Liver (tissue), 9 donors: ENCODE measurements around the gene NPW. TPM values are rescaled to one million over a fixed set of nuclear protein-coding genes. Genes with fewer than 3 reads are reported as not detected.

Experiments used
- DNase-seq: peaks from one replicate; pipeline ENCODE4 v3.0.0-alpha.2; 2017; ENCODE audit warnings: low spot score
- H3K27ac ChIP-seq, 2 donors: one replicate each; pipeline ENCODE4 v1.7.0; 2013; ENCODE audit warnings: inconsistent platforms in 2 of 2, low read length in 2 of 2, control low read depth in 1 of 2, low read depth in 1 of 2, mild to moderate bottlenecking in 1 of 2
- H3K27me3 ChIP-seq, 4 donors: one replicate each; pipeline versions ENCODE4 v1.6.1 to v1.7.0; 2013; ENCODE audit warnings: low read length in 3 of 4, inconsistent platforms in 1 of 4, mild to moderate bottlenecking in 1 of 4, moderate library complexity in 1 of 4; ENCODE audit not compliant: control insufficient read depth in 4 of 4, insufficient read depth in 4 of 4
- H3K36me3 ChIP-seq, 4 donors: one replicate each; pipeline versions ENCODE4 v1.6.1 to v1.7.0; 2013; ENCODE audit warnings: low read length in 3 of 4, mild to moderate bottlenecking in 3 of 4, low read depth in 1 of 4, moderate library complexity in 1 of 4; ENCODE audit not compliant: control insufficient read depth in 4 of 4, insufficient read depth in 3 of 4
- H3K4me1 ChIP-seq, 4 donors: one replicate each; pipeline versions ENCODE4 v1.6.1 to v1.7.0; 2013; ENCODE audit warnings: low read length in 3 of 4, mild to moderate bottlenecking in 3 of 4, moderate library complexity in 1 of 4; ENCODE audit not compliant: control insufficient read depth in 4 of 4, insufficient read depth in 4 of 4
- H3K4me3 ChIP-seq, 3 donors: one replicate each; pipeline versions ENCODE4 v1.6.1 to v1.7.0; 2013; ENCODE audit warnings: low read length in 3 of 3, control low read depth in 1 of 3, low read depth in 1 of 3, mild to moderate bottlenecking in 1 of 3
- H3K9ac ChIP-seq, 2 donors: one replicate each; pipeline ENCODE4 v1.7.0; 2013; ENCODE audit warnings: low read length in 2 of 2, mild to moderate bottlenecking in 2 of 2, moderate library complexity in 2 of 2, control low read depth in 1 of 2, low read depth in 1 of 2
- H3K9me3 ChIP-seq, 4 donors: one replicate each; pipeline versions ENCODE4 v1.6.1 to v1.7.0; 2013; ENCODE audit warnings: low read length in 3 of 4; ENCODE audit not compliant: control insufficient read depth in 4 of 4
- CTCF ChIP-seq: fragments of 150-350 bp; IDR thresholded peaks from 2 replicates; pipeline ENCODE4 v1.5.1; 2017; ENCODE audit warnings: improper control_type of control experiment, low read depth, low read length; ENCODE audit not compliant: missing input control
- EGR1 ChIP-seq, 2 donors: IDR thresholded peaks; 2 replicates each; pipeline ENCODE4 v1.6.1; 2016 to 2018; ENCODE audit warnings: antibody characterized with exemption in 2 of 2, low read depth in 2 of 2
- FOXA1 ChIP-seq: IDR thresholded peaks from 2 replicates; pipeline ENCODE4 v1.6.1; 2016; ENCODE audit warnings: antibody characterized with exemption
- FOXA2 ChIP-seq: IDR thresholded peaks from 2 replicates; pipeline ENCODE4 v1.6.1; 2016; ENCODE audit warnings: antibody characterized with exemption
- HNF4A ChIP-seq, 2 donors: conservative IDR thresholded peaks; 2 replicates each; pipeline ENCODE4 v1.6.1; 2016; ENCODE audit warnings: antibody characterized with exemption in 2 of 2, mild to moderate bottlenecking in 2 of 2
- HNF4G ChIP-seq: IDR thresholded peaks from 2 replicates; pipeline ENCODE4 v1.6.1; 2016; ENCODE audit warnings: antibody characterized with exemption
- JUND ChIP-seq, 2 donors: IDR thresholded peaks; 2 replicates each; pipeline ENCODE4 v1.6.1; 2016; ENCODE audit warnings: antibody characterized with exemption in 2 of 2
- REST ChIP-seq: IDR thresholded peaks from 2 replicates; pipeline ENCODE4 v1.6.1; 2016; ENCODE audit warnings: antibody characterized with exemption, mild to moderate bottlenecking
- RXRA ChIP-seq, 2 donors: IDR thresholded peaks; 2 replicates each; pipeline ENCODE4 v1.6.1; 2017 to 2018; ENCODE audit warnings: antibody characterized with exemption in 2 of 2, mild to moderate bottlenecking in 1 of 2
- SP1 ChIP-seq: IDR thresholded peaks from 2 replicates; pipeline ENCODE4 v1.6.1; 2018; ENCODE audit warnings: antibody characterized with exemption, mild to moderate bottlenecking
- YY1 ChIP-seq: IDR thresholded peaks from 2 replicates; pipeline ENCODE4 v1.6.1; 2016; ENCODE audit warnings: antibody characterized with exemption, mild to moderate bottlenecking
- WGBS: extraction: QIAGEN DNeasy Blood & Tissue Kit; methylation state at CpG from one replicate; pipeline ENCODE4 v1.1.7; 2013; 5-methylcytosine and 5-hydroxymethylcytosine counted together
- polyA plus RNA-seq, 2 donors: library from polyadenylated mRNA; stranded (reverse) in 1 of 2; unstranded in 1 of 2; fragments of 200-250 nt in 1 of 2; fragments of >200 nt in 1 of 2; fragmentation: Nextera tagmentation in 1 of 2; extraction: Ambion mirVana in 1 of 2; gene quantifications; one replicate each; pipeline versions ENCODE4 v1.2.1 to v1.2.3, GENCODE V29; 2013 to 2015
- total RNA-seq, 2 donors: library from RNA; depleted of rRNA; stranded (reverse); fragments of >200 nt; gene quantifications; one replicate each; pipeline ENCODE4 v1.2.3, GENCODE V29; 2014
- TF ChIP-seq, protein P1 (sequence below): IDR thresholded peaks from 2 replicates; pipeline ENCODE4 v1.6.1; 2016; ENCODE audit warnings: antibody characterized with exemption
- TF ChIP-seq, protein P2 (sequence below): IDR thresholded peaks from 2 replicates; pipeline ENCODE4 v1.6.1; 2016; ENCODE audit warnings: antibody characterized with exemption
- donor health status: healthy.
- donor health status: healthy.
- donor health status: healthy.
- donor health status: healthy.
- donor health status: healthy.

NPW gene
- total and polyA plus RNA-seq, 4 donors = 1.3 to 20.6 (median 9.1) TPM

GRCh38 chr16:1979271-1980029 lies 40.1 kb upstream of the NPW start (continued):
- no peak for TF ChIP-seq REST
- no peak for TF ChIP-seq EGR1 (IDR thresholded peaks at IDR 0.05; ENCODE audit: low read depth in 2 of 2)

- TF ChIP-seq SP1 = no peak
- no peak for TF ChIP-seq EGR1 (IDR thresholded peaks at IDR 0.05; ENCODE audit: low read depth in 2 of 2)
- TF ChIP-seq JUND (IDR thresholded peaks at IDR 0.05) = no peak
- no peak for TF ChIP-seq FOXA2
- no peak for TF ChIP-seq RXRA (IDR thresholded peaks at IDR 0.05)
- TF ChIP-seq HNF4G = no peak
- no peak for TF ChIP-seq CTCF
- TF ChIP-seq HNF4A (conservative IDR thresholded peaks at IDR 0.05) = no peak
- TF ChIP-seq, protein P1, sequence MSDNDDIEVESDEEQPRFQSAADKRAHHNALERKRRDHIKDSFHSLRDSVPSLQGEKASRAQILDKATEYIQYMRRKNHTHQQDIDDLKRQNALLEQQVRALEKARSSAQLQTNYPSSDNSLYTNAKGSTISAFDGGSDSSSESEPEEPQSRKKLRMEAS = no peak
- TF ChIP-seq YY1 = no peak
- TF ChIP-seq, protein P2, sequence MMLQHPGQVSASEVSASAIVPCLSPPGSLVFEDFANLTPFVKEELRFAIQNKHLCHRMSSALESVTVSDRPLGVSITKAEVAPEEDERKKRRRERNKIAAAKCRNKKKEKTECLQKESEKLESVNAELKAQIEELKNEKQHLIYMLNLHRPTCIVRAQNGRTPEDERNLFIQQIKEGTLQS = no peak
- no peak for TF ChIP-seq REST
- no peak for TF ChIP-seq FOXA1
- Histone ChIP-seq H3K4me1 (peaks cover 5 to 27% (median 13%) of the 10 kb centered on the region in 4 donors), H3K4me3 (no peak overlapping the region), H3K27me3 (no peaks in the 10 kb centered on the region), H3K9ac (no peak overlapping the region), H3K36me3 (peaks cover 8 to 31% (median 12%) of the 10 kb centered on the region in 4 donors), H3K27ac (no peak overlapping the region), H3K9me3 (no peaks in the 10 kb centered on the region)
- no peak for DNase-seq
- WGBS = 13% methylated on average over 53 of the region's 53 CpGs
Observed at GRCh38 chr16:1980030-1980769, 39.4 kb upstream of the NPW start.
